GM12891 (cell line): ENCODE measurements around the gene NPPA.
A peak's percentile ranks its signal among the peaks of the same experiment; 100 is the strongest.
"Not testable (repeated sequence)": the region's sequence is repeated elsewhere in the genome, so short reads cannot be mapped to it uniquely, and the experiment has no call there.

ENCODE experiments used
- DNase-seq: peaks from one replicate; pipeline ENCODE4 v3.0.0; 2011; ENCODE audit warnings: low spot score; ENCODE audit not compliant: insufficient read length
- FAIRE-seq: peaks from 2 replicates; lab custom pipeline; 2011; peaks lifted over from hg19 to GRCh38; lab: Jason Lieb, UNC
- PAX5 ChIP-seq: IDR thresholded peaks from 2 replicates; pipeline ENCODE4 v1.6.1; 2011; ENCODE audit warnings: low read length, moderate library complexity, mild to moderate bottlenecking; ENCODE audit not compliant: insufficient read depth, severe bottlenecking
- POLR2A ChIP-seq: IDR thresholded peaks from 2 replicates; pipeline ENCODE4 v1.6.1; 2011; ENCODE audit warnings: low read depth, low read length, control low read depth
- POLR2AphosphoS5 ChIP-seq: IDR thresholded peaks from 2 replicates; pipeline ENCODE4 v1.6.1; 2011; ENCODE audit warnings: low read depth, low read length, control low read depth
- POU2F2 ChIP-seq: IDR thresholded peaks from 2 replicates; pipeline ENCODE4 v1.6.1; 2011; ENCODE audit warnings: low read depth, mild to moderate bottlenecking, control low read depth, low read length, moderate library complexity
- SPI1 ChIP-seq: IDR thresholded peaks from 2 replicates; pipeline ENCODE4 v1.6.1; 2011; ENCODE audit warnings: low read depth, low read length, control low read depth
- TAF1 ChIP-seq: IDR thresholded peaks from 2 replicates; pipeline ENCODE4 v1.6.1; 2011; ENCODE audit warnings: low read depth, low read length, control low read depth

Gene NPPA

GRCh38 chr1:11822091-11822490, 25.5 kb downstream of the NPPA start:
- TF ChIP-seq POU2F2: no peak
- TF ChIP-seq PAX5: no peak
- DNase-seq (no peak), FAIRE-seq (no peak)

GRCh38 chr1:11817192-11817591, 30.4 kb downstream of the NPPA start:
- FAIRE-seq (no peak), DNase-seq (no peak)
- no peak for TF ChIP-seq PAX5
- no peak for TF ChIP-seq SPI1
- TF ChIP-seq POLR2A: no peak
- TF ChIP-seq POLR2AphosphoS5: no peak
- no peak for TF ChIP-seq TAF1
- TF ChIP-seq POU2F2: no peak

DNA sequence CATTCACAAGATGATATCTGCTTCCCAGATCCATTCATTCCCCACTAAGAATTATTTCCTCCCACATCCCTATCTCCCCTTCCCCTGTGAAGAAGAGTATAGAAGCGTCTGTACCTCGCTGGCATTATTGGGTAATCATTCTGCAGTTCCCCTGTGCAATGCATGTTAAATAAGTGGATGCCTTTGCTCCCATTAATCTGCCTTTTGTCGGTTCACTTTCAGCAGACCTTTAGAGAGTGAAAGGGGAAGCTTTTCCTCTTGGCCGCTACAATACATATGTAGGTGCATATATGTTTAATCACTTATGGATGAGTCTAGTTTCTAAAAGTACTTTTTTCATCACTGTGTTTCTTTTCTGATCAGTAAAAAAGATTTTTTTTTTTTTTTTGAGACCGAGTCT, 34.6 kb downstream of the NPPA start:
- no peak for TF ChIP-seq TAF1
- FAIRE-seq (no peak), DNase-seq (no peak)

- TF ChIP-seq PAX5 (no peak), POLR2A (no peak), TAF1 (no peak), SPI1 (no peak), POLR2AphosphoS5 (no peak), POU2F2 (no peak)
- FAIRE-seq (no peak), DNase-seq (no peak)
These were observed 40.5 kb downstream of the NPPA start for GRCh38 chr1:11807133-11807532.

- DNase-seq (no peak), FAIRE-seq (no peak)
- TF ChIP-seq SPI1: no peak
- TF ChIP-seq POU2F2: no peak
- TF ChIP-seq POLR2A: no peak
- TF ChIP-seq POLR2AphosphoS5: no peak
- TF ChIP-seq PAX5: no peak
- no peak for TF ChIP-seq TAF1
These were observed 41.2 kb downstream of the NPPA start for GRCh38 chr1:11806307-11806936.

GRCh38 chr1:11805422-11806306, 41.9 kb downstream of the NPPA start, which contains the start of the genes CLCN6 and MTHFR:
Gene CLCN6, plus strand, starts transcription at chr1:11806191. Its CDS starts 72 bp downstream, at chr1:11806263.
Gene MTHFR, minus strand, starts transcription at chr1:11805964. Its CDS starts 2,848 bp downstream, at chr1:11803116.
- FAIRE-seq (peak; percentile 99), DNase-seq (peak; percentile 98)
- TF ChIP-seq POU2F2 (no peak), TAF1 (no peak; the same call in none of the 2 replicates), PAX5 (no peak), SPI1 (no peak), POLR2A (0 out of 2 replicates have a peak, but pooled peaks have one; percentile 33), POLR2AphosphoS5 (peak; percentile 52)

- no peak for TF ChIP-seq POLR2A
- no peak for TF ChIP-seq POLR2AphosphoS5
- TF ChIP-seq PAX5: no peak
- TF ChIP-seq POU2F2: no peak
- no peak for TF ChIP-seq TAF1
- no peak for TF ChIP-seq SPI1
- DNase-seq (no peak), FAIRE-seq (peak; percentile 69)
These were observed 42.7 kb downstream of the NPPA start for GRCh38 chr1:11804666-11805421.

GRCh38 chr1:11803924-11804665, 43.5 kb downstream of the NPPA start:
- not testable (repeated sequence) for DNase-seq, FAIRE-seq

DNA sequence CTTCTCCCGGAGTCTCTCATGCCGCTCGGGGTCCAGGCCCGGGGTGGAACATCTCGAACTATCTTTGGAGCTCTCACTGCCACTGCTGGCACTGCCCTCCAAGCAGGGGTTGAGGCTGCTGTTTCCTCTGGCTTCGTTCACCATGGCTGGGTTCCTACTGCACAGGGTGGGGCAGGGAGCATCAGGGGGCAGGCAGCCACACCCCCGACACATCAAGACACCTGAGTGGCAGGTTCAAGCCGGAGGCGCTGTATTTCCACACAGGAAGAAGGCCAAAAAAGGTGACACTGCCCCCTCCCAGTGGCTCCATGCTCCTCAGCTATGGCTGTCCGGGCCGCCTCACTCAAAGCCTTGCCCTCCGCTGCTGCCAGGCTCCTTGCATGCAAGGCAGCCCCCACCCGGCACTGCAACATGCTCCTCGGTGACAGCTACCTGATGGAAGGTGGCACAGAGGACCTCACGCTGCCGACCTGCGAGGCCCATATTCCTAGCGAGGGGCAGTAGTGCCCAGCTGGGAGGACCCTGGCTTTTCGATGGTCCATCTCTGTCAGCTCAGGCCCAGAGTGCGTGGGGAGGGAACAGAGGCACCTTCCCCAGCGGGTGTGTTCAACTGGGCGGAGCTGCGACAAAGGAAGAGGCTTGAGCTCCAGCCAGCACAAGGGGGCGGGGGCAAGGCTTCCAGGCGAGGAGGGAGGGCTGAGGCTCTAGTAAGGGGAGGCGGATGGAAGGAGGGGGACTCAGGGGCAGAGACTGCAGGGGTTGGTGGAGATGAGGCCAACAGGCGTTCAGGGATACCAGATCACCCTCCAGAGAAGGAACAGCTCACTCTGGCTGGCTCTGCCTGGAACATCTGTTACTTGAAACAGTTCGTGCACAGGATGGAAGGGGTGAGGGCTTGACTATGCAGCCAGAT, 44.4 kb downstream of the NPPA start:
- DNase-seq (peak; percentile 70), FAIRE-seq (peak; percentile 87)
- TF ChIP-seq SPI1 (no peak), PAX5 (no peak)
